CD4-positive, alpha-beta T cell treated with Interleukin-6 for 4 hours (primary cell): Measurements from ENCODE around the gene CD72.
"Not testable (repeated sequence)": the region's sequence is repeated elsewhere in the genome, so short reads cannot be mapped to it uniquely, and the experiment has no call there.

Source experiments
- DNase-seq: peaks from one replicate; pipeline ENCODE4 v3.0.0-alpha.2; 2020; ENCODE audit warnings: mixed read lengths

Gene CD72

GRCh38 chr9:35583521-35583920 lies 34.7 kb downstream of the CD72 start:
- DNase-seq, result not testable (repeated sequence)

- not testable (repeated sequence) for DNase-seq
Observed at GRCh38 chr9:35579659-35580227, 38.5 kb downstream of the CD72 start.

- DNase-seq, result no peak
Observed at GRCh38 chr9:35579130-35579529, 39.1 kb downstream of the CD72 start.

DNA sequence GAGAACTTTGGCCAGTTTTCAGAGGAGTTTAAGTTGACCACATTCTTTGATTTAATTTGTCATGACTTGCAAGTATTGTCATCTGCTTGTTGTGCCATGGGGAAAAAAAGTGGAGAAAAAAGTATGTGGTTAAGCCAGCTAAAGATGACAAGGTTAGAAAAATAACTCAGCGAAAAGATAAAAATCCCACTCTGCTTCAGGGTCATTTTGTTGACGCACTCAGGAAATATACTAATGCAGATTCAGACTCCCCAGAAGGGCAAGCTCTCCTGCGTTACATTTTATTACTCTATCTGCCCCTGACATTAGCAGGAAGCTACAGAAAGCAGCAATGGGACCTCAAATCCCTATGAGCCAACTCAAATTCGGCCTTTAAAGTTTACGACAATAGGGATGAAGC lies 40.7 kb downstream of the CD72 start:
- DNase-seq, result no peak

DNA sequence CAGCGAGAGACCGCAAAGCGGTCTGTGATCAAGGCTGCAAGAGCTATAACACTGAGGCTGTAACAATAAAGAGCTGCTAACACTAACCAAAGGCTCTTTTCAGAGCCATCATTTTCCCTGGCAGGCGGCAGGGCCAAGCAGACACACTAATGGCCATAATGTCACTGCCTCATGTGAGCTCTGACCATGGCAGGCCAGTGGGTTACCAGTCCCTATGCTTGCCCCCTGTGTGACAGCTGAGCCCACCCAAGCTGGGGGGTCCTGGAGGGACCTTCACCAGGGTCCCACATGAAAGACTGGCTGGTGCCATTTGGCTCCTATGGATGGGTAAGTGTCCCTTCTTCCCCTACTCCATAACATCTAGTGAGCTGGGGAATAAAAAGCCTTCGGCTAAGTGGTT lies 42.7 kb downstream of the CD72 start:
- no peak for DNase-seq

GRCh38 chr9:35574578-35575122 lies 43.6 kb downstream of the CD72 start:
- no peak for DNase-seq

DNA sequence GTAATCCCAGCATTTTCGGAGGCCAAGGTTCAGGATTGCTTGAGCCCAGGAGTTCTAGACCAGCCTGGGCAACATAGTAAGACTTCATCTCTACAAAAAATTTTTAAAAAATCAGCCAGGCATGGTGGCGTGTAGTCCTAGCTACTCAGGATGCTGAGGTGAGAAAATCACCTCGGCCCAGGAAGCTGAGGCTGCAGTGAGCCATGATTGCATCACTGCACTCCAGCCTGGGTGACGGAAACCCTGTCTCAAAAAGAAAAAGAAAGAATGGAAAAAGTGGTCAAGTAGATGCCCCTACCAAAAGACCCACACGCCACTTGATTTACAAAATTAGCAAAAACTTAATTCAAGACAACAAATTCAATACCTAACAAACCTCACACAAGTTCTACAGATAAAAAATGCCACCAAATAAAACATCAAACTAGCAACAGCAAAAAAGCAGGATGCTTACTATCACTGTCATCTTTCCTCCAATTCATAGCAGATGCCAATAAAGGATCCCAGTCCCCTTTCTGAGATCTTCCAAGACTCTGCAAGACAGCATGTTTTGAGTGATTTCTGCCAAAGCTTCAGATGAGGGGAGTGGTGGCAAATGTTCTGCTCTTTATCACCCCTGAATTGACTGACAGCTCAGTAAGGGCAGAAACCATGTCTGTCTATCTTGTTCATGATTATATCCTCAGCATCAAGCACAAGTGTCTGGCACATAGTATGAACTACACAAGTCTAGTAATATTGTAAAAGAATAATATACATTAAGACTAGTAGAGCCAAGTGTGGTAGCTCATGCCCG lies 47.3 kb downstream of the CD72 start:
- no peak for DNase-seq

DNA sequence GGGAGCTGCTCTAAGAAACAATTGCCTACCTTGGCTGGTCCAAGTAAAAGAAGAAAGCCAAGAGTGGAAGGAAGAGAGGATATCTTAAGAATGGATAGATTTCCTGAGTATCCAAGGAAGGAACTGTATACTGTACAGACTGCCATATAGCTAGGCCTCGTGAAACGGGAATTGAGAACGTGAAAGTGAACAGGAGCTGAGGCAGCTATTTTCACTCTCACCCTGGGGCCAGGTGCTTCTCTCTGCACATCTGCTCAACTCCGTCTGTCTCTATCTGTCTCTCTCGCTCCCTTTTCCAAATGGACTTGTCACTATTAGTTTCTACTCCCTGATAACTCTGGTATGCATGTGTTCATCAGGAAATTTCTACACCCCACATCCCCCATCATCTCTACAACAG lies 49.0 kb downstream of the CD72 start:
- no peak for DNase-seq

GRCh38 chr9:35568196-35568595 lies 50.0 kb downstream of the CD72 start:
- no peak for DNase-seq

GRCh38 chr9:35566417-35566816 lies 51.8 kb downstream of the CD72 start:
- no peak for DNase-seq

DNA sequence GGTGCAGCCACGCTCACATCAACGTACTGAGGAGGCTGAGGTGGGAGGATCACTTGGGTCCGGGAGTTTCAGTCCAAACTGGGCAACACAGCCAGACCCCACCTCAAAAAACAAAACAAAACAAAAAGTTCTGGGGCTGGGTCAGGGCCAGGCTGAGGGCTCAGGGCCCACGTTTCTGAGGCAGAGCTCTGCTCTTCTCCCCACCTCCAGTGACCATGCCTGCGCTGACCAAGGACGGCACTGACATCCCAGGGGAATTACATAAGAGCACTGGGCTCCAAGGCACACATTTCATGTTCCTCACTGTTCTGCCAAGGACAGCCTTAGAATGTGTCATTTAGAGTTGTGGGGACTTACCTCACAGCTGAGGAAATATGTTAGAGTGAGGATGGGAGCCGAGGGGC lies 53.6 kb downstream of the CD72 start:
- no peak for DNase-seq

- no peak for DNase-seq
Observed at GRCh38 chr9:35563791-35564197, 54.4 kb downstream of the CD72 start.

DNA sequence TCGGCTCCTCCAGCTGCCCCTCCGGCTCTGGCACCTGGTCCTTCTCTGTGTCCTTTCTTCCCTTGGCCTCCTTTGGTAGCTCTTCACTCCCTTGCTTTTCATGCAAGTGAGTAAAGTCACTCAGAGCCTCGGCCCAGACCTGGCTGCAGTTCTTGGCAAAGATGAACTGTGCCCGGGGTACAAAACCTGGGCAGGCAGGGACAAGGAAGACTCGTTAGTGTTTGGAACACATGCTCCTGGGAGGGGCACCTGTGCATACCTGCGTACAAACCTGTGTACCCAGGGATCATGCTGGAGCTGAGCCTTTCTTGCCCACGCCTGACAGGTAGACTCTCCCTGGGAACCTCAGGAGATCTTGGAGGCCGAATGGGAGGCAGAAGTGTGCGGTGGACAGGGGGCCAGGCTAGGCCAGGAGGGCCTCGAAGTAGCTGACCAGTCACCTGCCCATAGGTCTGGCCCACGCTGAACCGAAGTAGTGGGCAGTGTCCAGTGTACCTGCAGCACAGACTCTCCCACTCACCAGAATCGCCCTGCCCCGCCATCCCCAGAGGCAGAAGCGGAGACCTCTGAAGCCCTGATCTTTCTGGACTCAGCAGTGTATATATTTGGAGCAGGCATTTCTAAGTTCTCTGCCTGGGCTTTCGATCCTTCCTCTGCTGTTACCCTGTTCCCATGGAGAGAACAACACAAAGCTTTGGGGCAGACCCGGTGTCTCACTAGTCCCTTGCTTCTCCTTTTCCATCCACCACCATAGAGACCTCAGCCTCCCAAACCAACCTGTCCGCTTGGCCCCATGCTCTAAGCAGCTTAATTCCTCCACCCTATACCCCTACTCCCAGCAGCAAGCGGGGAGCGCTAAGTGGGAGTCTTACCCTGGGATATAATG lies 55.1 kb downstream of the CD72 start:
- no peak for DNase-seq

DNA sequence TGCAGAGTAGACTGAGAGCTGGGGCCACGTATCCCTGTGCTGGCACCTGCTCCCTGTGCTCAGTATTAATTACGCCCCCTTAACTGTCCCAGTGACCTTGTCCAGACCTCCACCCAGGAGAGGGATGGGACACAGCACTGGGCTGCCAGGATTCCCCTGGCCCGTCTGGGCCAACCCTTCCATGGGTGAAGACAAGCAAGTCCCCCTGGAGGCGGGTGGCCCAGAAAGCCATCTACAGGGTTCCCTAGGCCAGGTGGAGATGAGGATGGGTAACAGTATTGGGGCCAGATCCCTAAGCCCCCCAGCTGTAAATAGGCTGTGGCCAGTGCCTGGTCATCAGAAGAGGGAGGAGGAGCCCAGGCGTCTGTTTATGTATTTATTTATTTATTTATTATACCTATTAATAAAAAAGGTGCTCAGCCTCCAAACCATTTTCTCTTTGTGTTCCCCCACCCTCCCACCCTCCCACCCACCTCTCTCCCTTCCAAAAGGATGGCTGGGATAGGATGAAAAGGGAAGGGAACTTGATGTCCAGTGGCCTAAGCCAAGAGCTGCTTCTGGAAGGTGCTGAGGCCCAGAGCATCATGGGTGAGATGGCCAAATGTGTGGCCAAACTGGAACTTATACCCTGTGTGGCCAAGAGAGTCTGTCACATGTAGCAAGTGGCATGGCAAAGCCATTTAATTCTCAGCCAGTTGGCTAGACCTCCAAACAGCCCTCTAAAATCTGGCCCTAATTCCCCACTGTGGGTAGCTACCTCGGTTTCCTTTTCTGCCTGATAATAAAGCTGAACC lies 56.5 kb downstream of the CD72 start:
- no peak for DNase-seq

GRCh38 chr9:35560625-35561337 lies 57.4 kb downstream of the CD72 start:
- no peak for DNase-seq
